ENCODE results near the gene MRO. TPM values are rescaled to one million over a fixed set of nuclear protein-coding genes. Genes with fewer than 3 reads are reported as not detected.
"Not testable (repeated sequence)": the region's sequence is repeated elsewhere in the genome, so short reads cannot be mapped to it uniquely, and the experiment has no call there.

MRO gene
- total RNA-seq, 1 experiment from 2014 or later, result 0.84 TPM

GRCh38 chr18:50839341-50839740 lies 19.5 kb upstream of the MRO start:
- no TSS peak for BruUV-seq (replicated peaks)
- ChIA-PET RAD21 (ENCODE audit: low non-redundant PET in 1 of 2, low total read pairs in 2 of 2, uncharacterized antibody in 2 of 2, unreplicated experiment in 2 of 2) (no interaction called here), POLR2A (no interaction called here), CTCF (no interaction called here)
- Histone ChIP-seq H3K9me3 (ENCODE audit: control insufficient read depth in 1 of 2, insufficient read depth in 1 of 2, low read depth in 1 of 2, low read length in 2 of 2) (no peaks in the 10 kb centered on the region), H2AFZ (ENCODE audit: low read depth, low read length, poor library complexity, severe bottlenecking) (no peak overlapping the region), H3K4me1 (ENCODE audit: control insufficient read depth in 1 of 2, insufficient read depth in 2 of 2, low read length in 2 of 2) (peaks cover 9 to 26% of the 10 kb centered on the region in 2 experiments), H3K79me2 (ENCODE audit: insufficient read depth, low read length) (no peaks in the 10 kb centered on the region), H3K9ac (ENCODE audit: low read length) (no peak overlapping the region), H3K9me2 (ENCODE audit: insufficient read depth) (no peaks in the 10 kb centered on the region), H3K27me3 (ENCODE audit: insufficient read depth, low read length) (no peaks in the 10 kb centered on the region), H4K20me1 (ENCODE audit: insufficient read depth) (no peaks in the 10 kb centered on the region), H3K4me2 (ENCODE audit: low read length) (no peak overlapping the region), H3K4me3 (replicated peaks in 1 of 2; ENCODE audit: low read depth in 1 of 2, low read length in 2 of 2) (no peak overlapping the region), H3K27ac (ENCODE audit: low read depth, low read length) (no peak overlapping the region), H3K36me3 (ENCODE audit: control insufficient read depth in 1 of 2, insufficient read depth in 2 of 2, low read length in 2 of 2) (no peaks in the 10 kb centered on the region)
- intact Hi-C loops (cut with micrococcal nuclease), result no loop called here
- no peak for TF ChIP-seq FOSL1 (IDR thresholded peaks at IDR 0.05; ENCODE audit: low read depth)
- ATAC-seq, result no peak
- no peak for DNase-seq (ENCODE audit: low read depth, low spot score)

- Histone ChIP-seq H3K9me3 (ENCODE audit: control insufficient read depth in 1 of 2, insufficient read depth in 1 of 2, low read depth in 1 of 2, low read length in 2 of 2) (no peaks in the 10 kb centered on the region), H2AFZ (ENCODE audit: low read depth, low read length, poor library complexity, severe bottlenecking) (peak overlapping the region; percentile 24), H3K4me2 (ENCODE audit: low read length) (peak overlapping the region; percentile 38), H3K27me3 (ENCODE audit: insufficient read depth, low read length) (no peaks in the 10 kb centered on the region), H3K4me1 (ENCODE audit: control insufficient read depth in 1 of 2, insufficient read depth in 2 of 2, low read length in 2 of 2) (peaks cover 9 to 26% of the 10 kb centered on the region in 2 experiments), H3K79me2 (ENCODE audit: insufficient read depth, low read length) (no peaks in the 10 kb centered on the region), H3K27ac (ENCODE audit: low read depth, low read length) (no peak overlapping the region), H4K20me1 (ENCODE audit: insufficient read depth) (no peaks in the 10 kb centered on the region), H3K4me3 (replicated peaks in 1 of 2; ENCODE audit: low read depth in 1 of 2, low read length in 2 of 2) (no peak overlapping the region), H3K9ac (ENCODE audit: low read length) (no peak overlapping the region), H3K36me3 (ENCODE audit: control insufficient read depth in 1 of 2, insufficient read depth in 2 of 2, low read length in 2 of 2) (no peaks in the 10 kb centered on the region), H3K9me2 (ENCODE audit: insufficient read depth) (no peaks in the 10 kb centered on the region)
- intact Hi-C loops (cut with micrococcal nuclease), result no loop called here
- POLR2A ChIA-PET, result interaction anchor here (1.0 kb wide), 1 partner anchor 42 kb away, joined by 5 read pairs; the partner anchor contains the start of gene ME2
- 0 out of 2 replicates have a peak, but pooled peaks have one; percentile 12 for TF ChIP-seq MAX (IDR thresholded peaks at IDR 0.05)
- peak; percentile 45; the same call in 1 of the 2 replicates for TF ChIP-seq FOSL1 (IDR thresholded peaks at IDR 0.05; ENCODE audit: low read depth)
- TF ChIP-seq EZH2 (IDR thresholded peaks at IDR 0.05), result no peak
- no peak for DNase-seq (ENCODE audit: low read depth, low spot score)
- CTCF ChIA-PET, result no interaction called here
- peak; percentile 61 for ATAC-seq
- no TSS peak for BruUV-seq (replicated peaks)
- RAD21 ChIA-PET (ENCODE audit: low non-redundant PET in 1 of 2, low total read pairs in 2 of 2, uncharacterized antibody in 2 of 2, unreplicated experiment in 2 of 2), result no interaction called here
These were observed 16.7 kb upstream of the MRO start for GRCh38 chr18:50836521-50836957.

DNA sequence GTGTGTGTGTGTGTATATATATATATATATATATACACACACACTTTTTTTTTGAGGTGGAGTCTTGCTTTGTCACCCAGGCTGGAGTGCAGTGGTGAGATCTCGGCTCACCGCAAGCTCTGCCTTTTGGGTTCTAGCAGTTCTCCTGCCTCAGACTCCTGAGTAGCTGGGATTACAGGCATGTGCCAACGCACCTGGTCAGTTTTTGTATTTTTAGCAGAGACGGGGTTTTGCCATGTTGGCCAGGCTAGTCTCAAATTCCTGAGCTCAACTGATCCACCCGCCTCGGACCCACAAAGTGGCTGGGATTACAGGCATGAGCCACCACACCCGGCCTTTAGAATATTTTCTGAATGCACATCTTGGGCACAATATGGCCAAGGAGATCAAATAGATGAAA lies 13.7 kb upstream of the MRO start:
- H3K27ac ChIP-seq (ENCODE audit: low read depth, low read length); POLR2A ChIA-PET; H3K9ac ChIP-seq (ENCODE audit: low read length); H3K27me3 ChIP-seq (ENCODE audit: insufficient read depth, low read length); H3K36me3 ChIP-seq (ENCODE audit: control insufficient read depth in 1 of 2, insufficient read depth in 2 of 2, low read length in 2 of 2); H3K79me2 ChIP-seq (ENCODE audit: insufficient read depth, low read length); BruUV-seq (replicated peaks); H4K20me1 ChIP-seq (ENCODE audit: insufficient read depth); H3K9me2 ChIP-seq (ENCODE audit: insufficient read depth); intact Hi-C loops (cut with micrococcal nuclease); ATAC-seq; DNase-seq (ENCODE audit: low read depth, low spot score); H3K4me2 ChIP-seq (ENCODE audit: low read length); H2AFZ ChIP-seq (ENCODE audit: low read depth, low read length, poor library complexity, severe bottlenecking); H3K4me3 ChIP-seq (replicated peaks in 1 of 2; ENCODE audit: low read depth in 1 of 2, low read length in 2 of 2); H3K9me3 ChIP-seq (ENCODE audit: control insufficient read depth in 1 of 2, insufficient read depth in 1 of 2, low read depth in 1 of 2, low read length in 2 of 2): not testable (repeated sequence)
- peaks cover 9 to 24% of the 10 kb centered on the region in 2 experiments for H3K4me1 ChIP-seq (ENCODE audit: control insufficient read depth in 1 of 2, insufficient read depth in 2 of 2, low read length in 2 of 2)
- ChIA-PET CTCF (interaction anchor here (1.8 kb wide), 1 partner anchor 14 kb away, joined by 5 read pairs; the partner anchor contains the start of gene MRO), RAD21 (ENCODE audit: low non-redundant PET in 1 of 2, low total read pairs in 2 of 2, uncharacterized antibody in 2 of 2, unreplicated experiment in 2 of 2) (interaction anchor here in 1 of 2 experiments (0.8 kb wide), 1 partner anchor 26 kb away, joined by 5 read pairs; no protein-coding TSS in a partner anchor)

Data from HCT116 (cell line).